ENCODE data around the gene PTPRN2. TPM values are rescaled to one million over a fixed set of nuclear protein-coding genes. Genes with fewer than 3 reads are reported as not detected.

The PTPRN2 gene
- total and polyA plus RNA-seq, 4 experiments from 2014 or later = 1.7 to 2.6 (median 1.9) TPM

DNA sequence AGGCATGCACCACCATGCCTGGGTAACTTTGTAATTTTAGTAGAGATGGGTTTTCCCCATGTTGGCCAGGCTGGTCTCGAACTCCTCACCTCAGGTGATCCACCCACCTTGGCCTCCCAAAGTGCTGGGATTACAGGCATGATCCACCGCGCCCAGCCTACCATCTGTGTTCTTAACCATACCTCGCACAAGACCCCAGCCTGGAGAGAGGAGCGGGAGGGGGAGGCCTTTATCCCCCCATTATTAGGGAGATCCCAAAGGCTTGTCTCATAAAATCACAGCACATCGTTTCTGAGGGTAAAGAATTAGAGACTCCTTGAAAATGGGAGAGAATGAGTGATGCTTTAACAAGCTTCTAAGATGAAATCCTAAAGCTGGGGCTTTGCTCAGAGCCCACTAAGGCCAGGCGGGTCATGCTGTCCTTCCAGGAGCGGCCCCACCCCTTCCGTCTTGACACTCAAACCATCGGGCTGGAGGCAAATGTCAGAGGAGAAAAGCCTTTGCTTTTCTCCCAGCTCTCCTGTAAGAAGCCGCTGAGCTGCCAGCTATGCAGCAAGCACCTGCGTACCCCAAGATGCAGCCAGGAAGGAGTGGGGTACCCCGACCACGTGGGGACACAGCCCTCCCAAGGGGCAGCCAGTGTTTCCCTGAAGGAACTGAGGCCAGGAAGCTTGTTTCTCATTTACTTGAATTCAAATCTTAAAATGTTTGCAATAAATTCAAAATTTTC, 339.7 kb downstream of the PTPRN2 start:
- Histone ChIP-seq H3K4me3 (ENCODE audit: low read length in 2 of 2) (no peak overlapping the region), H3K9me3 (ENCODE audit: control insufficient read depth in 1 of 2, low read length in 2 of 2) (peaks cover 0 to 5% of the 10 kb centered on the region in 2 donors), H3K27me3 (ENCODE audit: insufficient read depth, low read length) (no peaks in the 10 kb centered on the region), H3K27ac (ENCODE audit: low read depth, low read length) (no peak overlapping the region), H3K4me1 (ENCODE audit: insufficient read depth, low read length) (no peaks in the 10 kb centered on the region), H3K36me3 (ENCODE audit: insufficient read depth, low read length) (no peaks in the 10 kb centered on the region)
- DNase-seq = no peak
- Mint-ChIP-seq H3K27me3 (no peaks in the 10 kb centered on the region), H3K27ac (no peak overlapping the region), H3K4me3 (no peak overlapping the region), H3K4me1 (no peaks in the 10 kb centered on the region), H3K36me3 (no peaks in the 10 kb centered on the region), H3K9me3 (peaks cover 0 to 3% (median 0%) of the 10 kb centered on the region in 8 donors)
- ChIA-PET CTCF (ENCODE audit: partially characterized antibody) (no interaction called here), POLR2A (ENCODE audit: partially characterized antibody) (no interaction called here)
- intact Hi-C loops (cut with micrococcal nuclease) = no loop called here

DNA sequence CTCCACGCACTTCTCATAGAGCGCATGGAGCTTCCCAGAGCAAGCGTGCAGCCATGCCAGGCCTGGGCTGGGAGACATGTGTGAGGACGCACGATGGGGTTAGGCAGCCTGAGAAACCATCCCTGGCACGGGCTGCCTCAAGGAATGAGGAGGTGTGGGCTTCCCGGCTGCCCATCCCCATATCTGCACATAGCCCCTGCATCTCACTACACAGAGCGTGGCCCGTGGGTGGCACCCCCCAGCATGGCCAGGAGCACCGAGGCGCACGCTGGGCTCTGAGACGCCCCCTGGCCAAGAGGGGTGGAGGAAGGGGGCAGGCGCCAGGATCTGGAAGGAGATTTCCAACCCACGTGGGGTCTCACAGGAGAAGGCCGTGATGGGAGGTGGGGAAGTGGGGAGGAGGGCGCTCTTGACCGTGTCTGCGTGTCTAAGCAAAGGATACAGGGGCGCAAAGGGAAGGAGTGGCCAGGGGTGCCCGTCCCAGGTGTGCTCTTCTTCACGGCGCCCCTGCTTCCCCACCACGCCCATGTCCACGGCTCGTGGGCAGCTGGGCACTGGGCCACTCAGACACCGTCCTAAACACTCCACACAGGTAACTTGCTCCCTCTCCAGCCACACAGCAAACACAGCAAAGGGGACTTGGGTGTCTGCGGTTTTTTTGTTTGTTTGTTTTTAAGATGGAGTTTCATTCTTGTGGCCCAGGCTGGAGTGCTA, 340.5 kb downstream of the PTPRN2 start:
- H3K9me3 ChIP-seq (ENCODE audit: control insufficient read depth in 1 of 2, low read length in 2 of 2) = peaks cover 0 to 5% of the 10 kb centered on the region in 2 donors
- no peaks in the 10 kb centered on the region for H3K36me3 Mint-ChIP-seq
- no peaks in the 10 kb centered on the region for H3K36me3 ChIP-seq (ENCODE audit: insufficient read depth, low read length)
- intact Hi-C loops (cut with micrococcal nuclease) = no loop called here
- H3K27me3 ChIP-seq (ENCODE audit: insufficient read depth, low read length) = no peaks in the 10 kb centered on the region
- CTCF ChIA-PET (ENCODE audit: partially characterized antibody) = no interaction called here
- no peak for DNase-seq
- no peak overlapping the region for H3K27ac ChIP-seq (ENCODE audit: low read depth, low read length)
- H3K27me3 Mint-ChIP-seq = no peaks in the 10 kb centered on the region
- no peak overlapping the region for H3K4me3 ChIP-seq (ENCODE audit: low read length in 2 of 2)
- H3K27ac Mint-ChIP-seq = no peak overlapping the region
- peaks cover 0 to 3% (median 0%) of the 10 kb centered on the region in 8 donors for H3K9me3 Mint-ChIP-seq
- POLR2A ChIA-PET (ENCODE audit: partially characterized antibody) = no interaction called here
- H3K4me3 Mint-ChIP-seq = no peak overlapping the region
- H3K4me1 Mint-ChIP-seq = no peaks in the 10 kb centered on the region
- no peaks in the 10 kb centered on the region for H3K4me1 ChIP-seq (ENCODE audit: insufficient read depth, low read length)

DNA sequence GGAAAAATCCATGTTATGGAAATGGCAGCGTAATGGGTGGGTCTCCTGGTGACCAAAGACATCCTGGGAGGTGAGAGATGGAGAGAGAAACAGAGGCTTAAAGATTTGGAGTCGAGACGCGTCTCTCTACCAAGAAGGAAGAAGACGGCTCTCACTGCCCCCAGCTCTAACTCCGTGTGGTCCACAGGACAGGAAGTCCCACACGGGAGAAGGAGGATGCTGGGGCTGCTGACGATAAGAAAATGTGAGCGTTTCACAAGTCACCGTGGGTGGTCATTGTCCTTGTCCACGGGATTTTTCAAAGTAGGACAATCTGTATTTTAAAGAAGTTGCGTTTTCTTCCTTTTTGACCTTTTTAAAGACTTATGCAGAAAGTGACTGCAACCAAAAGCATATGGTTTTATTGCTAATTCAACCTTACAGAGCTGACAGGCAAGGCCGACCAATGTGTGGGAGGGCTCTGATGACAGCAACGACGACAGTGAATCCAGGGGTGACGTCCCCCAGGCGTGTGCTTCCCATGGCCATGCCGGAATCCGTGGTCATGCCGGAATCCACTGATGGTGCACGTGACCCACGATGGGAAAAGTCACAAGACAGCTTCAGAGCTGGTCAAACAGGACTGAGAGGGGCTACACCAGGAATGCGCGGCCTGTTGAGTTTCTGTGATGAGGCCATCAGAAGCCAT, 341.2 kb downstream of the PTPRN2 start:
- H3K9me3 Mint-ChIP-seq = peaks cover 0 to 3% (median 0%) of the 10 kb centered on the region in 8 donors
- H3K27me3 ChIP-seq (ENCODE audit: insufficient read depth, low read length) = no peaks in the 10 kb centered on the region
- no peak overlapping the region for H3K4me3 ChIP-seq (ENCODE audit: low read length in 2 of 2)
- no peaks in the 10 kb centered on the region for H3K4me1 ChIP-seq (ENCODE audit: insufficient read depth, low read length)
- POLR2A ChIA-PET (ENCODE audit: partially characterized antibody) = no interaction called here
- H3K4me1 Mint-ChIP-seq = no peaks in the 10 kb centered on the region
- no peaks in the 10 kb centered on the region for H3K27me3 Mint-ChIP-seq
- H3K9me3 ChIP-seq (ENCODE audit: control insufficient read depth in 1 of 2, low read length in 2 of 2) = peaks cover 0 to 5% of the 10 kb centered on the region in 2 donors
- intact Hi-C loops (cut with micrococcal nuclease) = no loop called here
- CTCF ChIA-PET (ENCODE audit: partially characterized antibody) = no interaction called here
- H3K27ac ChIP-seq (ENCODE audit: low read depth, low read length) = no peak overlapping the region
- H3K36me3 ChIP-seq (ENCODE audit: insufficient read depth, low read length) = no peaks in the 10 kb centered on the region
- no peak overlapping the region for H3K4me3 Mint-ChIP-seq
- no peak overlapping the region for H3K27ac Mint-ChIP-seq
- no peaks in the 10 kb centered on the region for H3K36me3 Mint-ChIP-seq
- DNase-seq = no peak

DNA sequence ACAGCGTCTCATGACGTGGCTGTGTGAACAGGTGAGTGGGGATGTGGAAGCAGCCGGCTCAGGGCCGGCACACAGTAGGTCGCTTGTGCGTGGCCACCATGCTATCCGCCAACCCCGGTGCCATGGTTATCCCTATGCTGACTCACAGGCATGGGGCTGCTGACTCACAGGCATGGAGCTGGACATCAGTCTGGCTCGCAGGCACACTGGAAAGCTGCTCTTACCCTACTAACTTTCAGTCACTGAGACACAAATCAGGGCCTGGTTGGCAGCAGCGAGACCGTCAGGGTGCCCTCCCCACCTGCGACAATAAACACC, 341.9 kb downstream of the PTPRN2 start:
- Histone ChIP-seq H3K27me3 (ENCODE audit: insufficient read depth, low read length) (no peaks in the 10 kb centered on the region), H3K4me1 (ENCODE audit: insufficient read depth, low read length) (no peaks in the 10 kb centered on the region), H3K9me3 (ENCODE audit: control insufficient read depth in 1 of 2, low read length in 2 of 2) (peaks cover 0 to 5% of the 10 kb centered on the region in 2 donors), H3K27ac (ENCODE audit: low read depth, low read length) (no peak overlapping the region), H3K36me3 (ENCODE audit: insufficient read depth, low read length) (no peaks in the 10 kb centered on the region), H3K4me3 (ENCODE audit: low read length in 2 of 2) (no peak overlapping the region)
- no peak overlapping the region for H3K4me3 Mint-ChIP-seq
- H3K27ac Mint-ChIP-seq = no peak overlapping the region
- H3K36me3 Mint-ChIP-seq = no peaks in the 10 kb centered on the region
- intact Hi-C loops (cut with micrococcal nuclease) = no loop called here
- POLR2A ChIA-PET (ENCODE audit: partially characterized antibody) = no interaction called here
- no peaks in the 10 kb centered on the region for H3K4me1 Mint-ChIP-seq
- DNase-seq = no peak
- peaks cover 0 to 3% (median 0%) of the 10 kb centered on the region in 8 donors for H3K9me3 Mint-ChIP-seq
- CTCF ChIA-PET (ENCODE audit: partially characterized antibody) = no interaction called here
- no peaks in the 10 kb centered on the region for H3K27me3 Mint-ChIP-seq

DNA sequence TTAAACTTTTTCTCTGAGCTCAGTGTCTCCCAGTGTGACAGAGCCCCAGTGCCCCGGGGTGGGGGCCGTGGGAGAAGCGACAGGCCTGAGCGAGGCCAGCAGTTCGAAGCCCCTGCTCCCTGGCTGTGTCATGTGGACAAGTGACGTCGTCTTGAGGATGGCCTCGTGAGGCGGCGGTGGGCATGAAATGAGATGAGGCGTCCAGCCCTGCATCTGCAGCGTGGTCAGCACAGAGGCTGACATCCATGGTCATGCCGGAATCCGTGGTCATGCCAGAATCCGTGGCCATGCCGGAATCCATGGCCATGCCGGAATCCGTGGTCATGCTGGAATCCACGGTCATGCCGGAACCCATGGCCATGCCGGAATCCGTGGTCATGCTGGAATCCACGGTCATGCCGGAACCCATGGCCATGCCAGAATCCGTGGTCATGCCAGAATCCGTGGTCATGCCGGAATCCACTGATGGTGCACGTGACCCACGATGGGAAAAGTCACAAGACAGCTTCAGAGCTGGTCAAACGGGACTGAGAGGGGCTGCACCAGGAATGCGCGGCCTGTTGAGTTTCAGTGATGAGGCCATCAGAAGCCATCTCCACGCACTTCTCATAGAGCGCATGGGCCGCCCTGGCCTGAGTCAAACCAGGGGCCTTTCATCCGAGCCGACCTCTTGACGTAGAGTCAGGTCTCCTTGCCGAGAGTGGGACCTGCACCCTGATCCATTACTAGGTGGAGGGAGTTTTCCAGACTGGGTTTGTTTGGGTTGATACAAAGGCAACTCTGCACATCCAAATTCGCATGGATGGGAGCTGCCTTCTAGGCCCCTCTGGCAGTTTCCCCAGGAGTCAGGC, 342.5 kb downstream of the PTPRN2 start:
- Mint-ChIP-seq H3K9me3 (peaks cover 0 to 3% (median 0%) of the 10 kb centered on the region in 8 donors), H3K27ac (no peak overlapping the region), H3K4me1 (no peaks in the 10 kb centered on the region), H3K4me3 (no peak overlapping the region), H3K36me3 (no peaks in the 10 kb centered on the region), H3K27me3 (no peaks in the 10 kb centered on the region)
- DNase-seq = no peak
- ChIA-PET POLR2A (ENCODE audit: partially characterized antibody) (no interaction called here), CTCF (ENCODE audit: partially characterized antibody) (no interaction called here)
- no peaks in the 10 kb centered on the region for H3K27me3 ChIP-seq (ENCODE audit: insufficient read depth, low read length)
- H3K27ac ChIP-seq (ENCODE audit: low read depth, low read length) = no peak overlapping the region
- H3K4me3 ChIP-seq (ENCODE audit: low read length in 2 of 2) = no peak overlapping the region
- H3K9me3 ChIP-seq (ENCODE audit: control insufficient read depth in 1 of 2, low read length in 2 of 2) = peaks cover 0 to 5% of the 10 kb centered on the region in 2 donors
- no peaks in the 10 kb centered on the region for H3K36me3 ChIP-seq (ENCODE audit: insufficient read depth, low read length)
- intact Hi-C loops (cut with micrococcal nuclease) = no loop called here
- no peaks in the 10 kb centered on the region for H3K4me1 ChIP-seq (ENCODE audit: insufficient read depth, low read length)

DNA sequence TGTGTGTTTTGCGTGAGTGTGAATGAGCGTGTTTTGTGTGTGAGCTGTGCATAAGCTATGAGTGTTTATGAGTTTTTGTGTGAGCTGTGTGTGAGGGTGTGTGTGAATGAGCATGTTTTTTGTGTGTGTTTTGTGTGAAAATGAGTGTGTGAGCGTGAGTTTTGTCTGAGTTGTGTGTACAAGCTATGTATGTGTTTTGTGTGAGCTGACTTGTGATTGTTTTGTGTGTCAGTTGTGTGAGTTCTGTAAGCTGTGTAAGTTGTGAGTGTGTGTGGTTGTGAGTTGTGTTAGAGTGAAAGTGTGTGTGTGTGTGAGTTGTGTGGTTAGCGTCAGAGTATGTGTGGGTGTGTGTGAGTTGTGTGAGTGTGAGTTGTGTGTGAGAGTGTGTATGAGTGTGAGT, 343.2 kb downstream of the PTPRN2 start:
- Mint-ChIP-seq H3K36me3 (no peaks in the 10 kb centered on the region), H3K27me3 (no peaks in the 10 kb centered on the region), H3K9me3 (peaks cover 0 to 3% (median 0%) of the 10 kb centered on the region in 8 donors), H3K4me1 (no peaks in the 10 kb centered on the region), H3K27ac (no peak overlapping the region), H3K4me3 (no peak overlapping the region)
- no peak for DNase-seq
- H3K27ac ChIP-seq (ENCODE audit: low read depth, low read length) = no peak overlapping the region
- no peaks in the 10 kb centered on the region for H3K27me3 ChIP-seq (ENCODE audit: insufficient read depth, low read length)
- intact Hi-C loops (cut with micrococcal nuclease) = no loop called here
- H3K4me3 ChIP-seq (ENCODE audit: low read length in 2 of 2) = no peak overlapping the region
- peaks cover 0 to 5% of the 10 kb centered on the region in 2 donors for H3K9me3 ChIP-seq (ENCODE audit: control insufficient read depth in 1 of 2, low read length in 2 of 2)
- H3K36me3 ChIP-seq (ENCODE audit: insufficient read depth, low read length) = no peaks in the 10 kb centered on the region
- CTCF ChIA-PET (ENCODE audit: partially characterized antibody) = no interaction called here
- POLR2A ChIA-PET (ENCODE audit: partially characterized antibody) = no interaction called here
- no peaks in the 10 kb centered on the region for H3K4me1 ChIP-seq (ENCODE audit: insufficient read depth, low read length)

DNA sequence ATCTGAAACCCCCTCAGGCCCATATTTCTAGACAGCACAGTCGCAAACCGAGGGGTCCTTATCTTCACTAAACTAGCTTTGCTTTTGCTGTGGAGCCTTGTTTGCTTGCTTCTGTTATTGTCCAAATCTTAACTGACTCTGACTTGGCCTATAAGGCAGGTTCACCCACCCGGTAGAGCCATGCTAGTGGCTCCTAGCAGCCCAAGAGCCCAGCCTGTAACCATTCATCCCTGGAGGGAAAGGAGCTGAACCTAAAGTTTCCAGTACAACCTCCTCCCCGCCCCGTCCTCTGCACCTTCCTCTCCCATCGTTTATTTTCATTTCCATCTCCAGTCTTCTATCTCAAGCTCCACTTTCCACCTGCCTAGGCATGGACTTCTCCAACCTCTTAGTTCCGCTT, 345.7 kb downstream of the PTPRN2 start:
- H3K4me1 ChIP-seq (ENCODE audit: insufficient read depth, low read length) = no peaks in the 10 kb centered on the region
- H3K9me3 Mint-ChIP-seq = peaks cover 0 to 3% (median 0%) of the 10 kb centered on the region in 8 donors
- H3K27me3 Mint-ChIP-seq = no peaks in the 10 kb centered on the region
- H3K4me3 Mint-ChIP-seq = no peak overlapping the region
- H3K27ac Mint-ChIP-seq = no peak overlapping the region
- H3K36me3 ChIP-seq (ENCODE audit: insufficient read depth, low read length) = no peaks in the 10 kb centered on the region
- H3K27me3 ChIP-seq (ENCODE audit: insufficient read depth, low read length) = no peaks in the 10 kb centered on the region
- no peaks in the 10 kb centered on the region for H3K9me3 ChIP-seq (ENCODE audit: control insufficient read depth in 1 of 2, low read length in 2 of 2)
- no peak overlapping the region for H3K27ac ChIP-seq (ENCODE audit: low read depth, low read length)
- H3K4me1 Mint-ChIP-seq = no peaks in the 10 kb centered on the region
- no peak overlapping the region for H3K4me3 ChIP-seq (ENCODE audit: low read length in 2 of 2)
- H3K36me3 Mint-ChIP-seq = no peaks in the 10 kb centered on the region
- no peak for DNase-seq
- CTCF ChIA-PET (ENCODE audit: partially characterized antibody) = no interaction called here
- intact Hi-C loops (cut with micrococcal nuclease) = no loop called here
- POLR2A ChIA-PET (ENCODE audit: partially characterized antibody) = no interaction called here

Data from CD4-positive, alpha-beta memory T cell (primary cell).